GM12878 (cell line): ENCODE results near the gene GRK6. TPM values are rescaled to one million over a fixed set of nuclear protein-coding genes. Genes with fewer than 3 reads are reported as not detected.

Experiments used
- BMI1 ChIP-seq: fragments of 450-650 bp; IDR thresholded peaks from 2 replicates; pipeline ENCODE4 v1.6.1; 2016; ENCODE audit warnings: mild to moderate bottlenecking, moderate library complexity, borderline replicate concordance
- CHD1 ChIP-seq: IDR thresholded peaks from 2 replicates; pipeline ENCODE4 v1.6.1; 2012; ENCODE audit warnings: low read depth, low read length, improper control_type of control experiment
- EZH2 ChIP-seq: IDR thresholded peaks from 2 replicates; pipeline ENCODE4 v1.6.1; 2012; ENCODE audit warnings: low read depth, mild to moderate bottlenecking, control low read depth, inconsistent platforms, low read length, borderline replicate concordance; ENCODE audit not compliant: control insufficient read depth
- FOXK2 ChIP-seq: fragments of 450-650 bp; IDR thresholded peaks from 2 replicates; pipeline ENCODE4 v1.6.1; 2017; ENCODE audit warnings: mild to moderate bottlenecking, moderate library complexity
- LARP7 ChIP-seq: fragments of 450-650 bp; IDR thresholded peaks from 2 replicates; pipeline ENCODE4 v1.6.1; 2017; ENCODE audit warnings: mild to moderate bottlenecking
- NBN ChIP-seq: fragments of 450-650 bp; IDR thresholded peaks from 2 replicates; pipeline ENCODE4 v1.6.1; 2016
- NR2C1 ChIP-seq: fragments of 450-650 bp; IDR thresholded peaks from 2 replicates; pipeline ENCODE4 v1.6.1; 2017; ENCODE audit warnings: antibody characterized with exemption, mild to moderate bottlenecking, moderate library complexity
- NR2F1 ChIP-seq: fragments of 450-650 bp; conservative IDR thresholded peaks from 2 replicates; pipeline ENCODE4 v1.6.1; 2017; ENCODE audit warnings: mild to moderate bottlenecking
- PML ChIP-seq: IDR thresholded peaks from 2 replicates; pipeline ENCODE4 v1.6.1; 2012; ENCODE audit warnings: low read length, inconsistent platforms
- POLR2AphosphoS5 ChIP-seq: IDR thresholded peaks from 2 replicates; pipeline ENCODE4 v1.6.1; 2011; ENCODE audit warnings: mild to moderate bottlenecking, low read length, inconsistent platforms
- SIN3A ChIP-seq: IDR thresholded peaks from 2 replicates; pipeline ENCODE4 v1.6.1; 2012; ENCODE audit warnings: low read depth, low read length, improper control_type of control experiment
- SIX5 ChIP-seq: IDR thresholded peaks from 2 replicates; pipeline ENCODE4 v1.6.1; 2011; ENCODE audit warnings: mild to moderate bottlenecking, low read depth, low read length, moderate library complexity; ENCODE audit not compliant: severe bottlenecking
- SMAD1 ChIP-seq: fragments of 450-650 bp; IDR thresholded peaks from 2 replicates; pipeline ENCODE4 v1.6.1; 2018; ENCODE audit warnings: mild to moderate bottlenecking, low read depth; ENCODE audit not compliant: partially characterized antibody
- SREBF1 ChIP-seq: IDR thresholded peaks from 2 replicates; pipeline ENCODE4 v1.6.1; 2012; ENCODE audit warnings: mild to moderate bottlenecking, low read length
- SREBF2 ChIP-seq: IDR thresholded peaks from 2 replicates; pipeline ENCODE4 v1.6.1; 2012; ENCODE audit warnings: mild to moderate bottlenecking, low read length
- YBX1 ChIP-seq: fragments of 450-650 bp; IDR thresholded peaks from 2 replicates; pipeline ENCODE4 v1.6.1; 2016; ENCODE audit warnings: antibody characterized with exemption
- ZNF217 ChIP-seq: fragments of 450-650 bp; IDR thresholded peaks from 2 replicates; pipeline ENCODE4 v1.6.1; 2017; ENCODE audit warnings: antibody characterized with exemption, mild to moderate bottlenecking
- polyA plus RNA-seq, 11 experiments: library from polyadenylated mRNA; depleted of rRNA in 4 of 11; unstranded in 6 of 11; stranded (reverse) in 5 of 11; fragments of >200 nt; fragmentation: Nextera tagmentation in 4 of 11; fragmentation: Illumina TruSeq in 1 of 11; extraction: Ambion mirVana in 4 of 11; extraction: Trizol in 1 of 11; gene quantifications; 1 replicate in 1 of 11; 2 replicates in 10 of 11; pipeline versions ENCODE4 v1.2.1 to v1.2.3, GENCODE V29; 2011 to 2016; ENCODE audit warnings: inconsistent platforms in 2 of 11, missing spikeins in 2 of 11, low read depth in 1 of 11
- total RNA-seq, 4 experiments: library from RNA; depleted of rRNA in 3 of 4; stranded (reverse); fragments of >200 nt in 3 of 4; fragmentation: Illumina TruSeq in 1 of 4; extraction: Trizol in 1 of 4; gene quantifications; 2 replicates each; pipeline versions ENCODE4 v1.2.1 to v1.2.3, GENCODE V29; 2013 to 2021
- TF ChIP-seq, protein P1 (sequence below): IDR thresholded peaks from 2 replicates; pipeline ENCODE4 v1.6.1; 2012; ENCODE audit warnings: mild to moderate bottlenecking, low read depth, low read length
- TF ChIP-seq, protein P2 (sequence below): fragments of 150-350 bp; IDR thresholded peaks from 2 replicates; pipeline ENCODE4 v1.6.1; 2016; ENCODE audit warnings: low read depth, low read length

Gene GRK6
- total and polyA plus RNA-seq, 10 of the 15 experiments (the other 5 are each of a cell fraction or from before 2014, with no cell fraction given), result 0.79 to 124 (median 41.6) TPM

DNA sequence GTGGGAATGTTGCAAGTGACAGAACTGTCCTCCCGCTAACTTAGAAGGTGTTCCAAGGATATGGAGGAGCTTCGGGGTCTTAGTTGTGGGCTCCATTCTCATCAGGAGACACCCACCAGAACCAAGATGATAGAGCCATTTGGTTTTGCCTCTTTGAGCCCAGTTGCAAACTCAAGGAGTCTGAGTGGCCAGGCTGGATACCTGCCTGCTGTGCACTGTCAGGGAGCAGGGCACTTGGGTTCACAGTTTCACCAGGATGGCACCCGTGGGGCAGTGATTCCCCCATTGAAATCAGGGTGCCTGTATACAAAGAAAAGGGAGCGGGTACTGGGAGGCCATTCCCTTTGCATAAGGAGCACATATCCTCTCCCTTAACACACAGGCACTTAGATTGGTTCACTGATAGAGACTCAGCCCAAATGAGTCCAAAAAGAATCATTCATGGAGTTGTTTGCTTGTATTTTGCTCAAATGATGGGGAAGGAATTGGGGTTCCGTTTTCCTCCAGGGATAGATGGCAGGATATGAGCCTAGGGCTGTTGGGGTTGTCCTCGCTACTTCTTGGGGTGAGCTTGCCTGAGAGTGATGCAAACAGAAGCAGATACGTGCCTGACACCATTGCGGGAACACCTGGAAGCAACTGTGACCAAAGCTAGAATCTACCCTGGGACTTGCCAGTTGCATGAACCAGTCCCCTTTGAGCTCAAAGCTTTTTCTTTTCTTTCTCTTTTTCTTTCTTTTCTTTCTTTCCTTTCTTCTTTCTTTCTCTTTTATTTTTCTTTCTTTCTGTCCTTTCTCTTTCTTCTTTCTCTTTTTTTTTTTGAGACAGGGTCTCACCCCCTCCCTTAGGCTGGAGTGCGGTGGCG, 18.8 kb downstream of the GRK6 start (continued):
- TF ChIP-seq CHD1 (no peak), PML (peak; percentile 36; the same call in 1 of the 2 replicates), ZNF217 (no peak), NR2C1 (no peak), SMAD1 (no peak), SREBF1 (no peak), SREBF2 (no peak), EZH2 (no peak), NBN (peak; percentile 45; the same call in 1 of the 2 replicates), SIN3A (no peak), FOXK2 (no peak), YBX1 (no peak), LARP7 (peak; percentile 49; the same call in 1 of the 2 replicates), POLR2AphosphoS5 (peak; percentile 66), NR2F1 (no peak), SIX5 (no peak), BMI1 (no peak)
- TF ChIP-seq, protein P1, sequence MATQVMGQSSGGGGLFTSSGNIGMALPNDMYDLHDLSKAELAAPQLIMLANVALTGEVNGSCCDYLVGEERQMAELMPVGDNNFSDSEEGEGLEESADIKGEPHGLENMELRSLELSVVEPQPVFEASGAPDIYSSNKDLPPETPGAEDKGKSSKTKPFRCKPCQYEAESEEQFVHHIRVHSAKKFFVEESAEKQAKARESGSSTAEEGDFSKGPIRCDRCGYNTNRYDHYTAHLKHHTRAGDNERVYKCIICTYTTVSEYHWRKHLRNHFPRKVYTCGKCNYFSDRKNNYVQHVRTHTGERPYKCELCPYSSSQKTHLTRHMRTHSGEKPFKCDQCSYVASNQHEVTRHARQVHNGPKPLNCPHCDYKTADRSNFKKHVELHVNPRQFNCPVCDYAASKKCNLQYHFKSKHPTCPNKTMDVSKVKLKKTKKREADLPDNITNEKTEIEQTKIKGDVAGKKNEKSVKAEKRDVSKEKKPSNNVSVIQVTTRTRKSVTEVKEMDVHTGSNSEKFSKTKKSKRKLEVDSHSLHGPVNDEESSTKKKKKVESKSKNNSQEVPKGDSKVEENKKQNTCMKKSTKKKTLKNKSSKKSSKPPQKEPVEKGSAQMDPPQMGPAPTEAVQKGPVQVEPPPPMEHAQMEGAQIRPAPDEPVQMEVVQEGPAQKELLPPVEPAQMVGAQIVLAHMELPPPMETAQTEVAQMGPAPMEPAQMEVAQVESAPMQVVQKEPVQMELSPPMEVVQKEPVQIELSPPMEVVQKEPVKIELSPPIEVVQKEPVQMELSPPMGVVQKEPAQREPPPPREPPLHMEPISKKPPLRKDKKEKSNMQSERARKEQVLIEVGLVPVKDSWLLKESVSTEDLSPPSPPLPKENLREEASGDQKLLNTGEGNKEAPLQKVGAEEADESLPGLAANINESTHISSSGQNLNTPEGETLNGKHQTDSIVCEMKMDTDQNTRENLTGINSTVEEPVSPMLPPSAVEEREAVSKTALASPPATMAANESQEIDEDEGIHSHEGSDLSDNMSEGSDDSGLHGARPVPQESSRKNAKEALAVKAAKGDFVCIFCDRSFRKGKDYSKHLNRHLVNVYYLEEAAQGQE, result no peak
- TF ChIP-seq, protein P2, sequence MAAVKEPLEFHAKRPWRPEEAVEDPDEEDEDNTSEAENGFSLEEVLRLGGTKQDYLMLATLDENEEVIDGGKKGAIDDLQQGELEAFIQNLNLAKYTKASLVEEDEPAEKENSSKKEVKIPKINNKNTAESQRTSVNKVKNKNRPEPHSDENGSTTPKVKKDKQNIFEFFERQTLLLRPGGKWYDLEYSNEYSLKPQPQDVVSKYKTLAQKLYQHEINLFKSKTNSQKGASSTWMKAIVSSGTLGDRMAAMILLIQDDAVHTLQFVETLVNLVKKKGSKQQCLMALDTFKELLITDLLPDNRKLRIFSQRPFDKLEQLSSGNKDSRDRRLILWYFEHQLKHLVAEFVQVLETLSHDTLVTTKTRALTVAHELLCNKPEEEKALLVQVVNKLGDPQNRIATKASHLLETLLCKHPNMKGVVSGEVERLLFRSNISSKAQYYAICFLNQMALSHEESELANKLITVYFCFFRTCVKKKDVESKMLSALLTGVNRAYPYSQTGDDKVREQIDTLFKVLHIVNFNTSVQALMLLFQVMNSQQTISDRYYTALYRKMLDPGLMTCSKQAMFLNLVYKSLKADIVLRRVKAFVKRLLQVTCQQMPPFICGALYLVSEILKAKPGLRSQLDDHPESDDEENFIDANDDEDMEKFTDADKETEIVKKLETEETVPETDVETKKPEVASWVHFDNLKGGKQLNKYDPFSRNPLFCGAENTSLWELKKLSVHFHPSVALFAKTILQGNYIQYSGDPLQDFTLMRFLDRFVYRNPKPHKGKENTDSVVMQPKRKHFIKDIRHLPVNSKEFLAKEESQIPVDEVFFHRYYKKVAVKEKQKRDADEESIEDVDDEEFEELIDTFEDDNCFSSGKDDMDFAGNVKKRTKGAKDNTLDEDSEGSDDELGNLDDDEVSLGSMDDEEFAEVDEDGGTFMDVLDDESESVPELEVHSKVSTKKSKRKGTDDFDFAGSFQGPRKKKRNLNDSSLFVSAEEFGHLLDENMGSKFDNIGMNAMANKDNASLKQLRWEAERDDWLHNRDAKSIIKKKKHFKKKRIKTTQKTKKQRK, result no peak
- TF ChIP-seq, all 136 proteins: peak for 7
